ENCODE measurements around the gene C1QL1.

The C1QL1 gene

GRCh38 chr17:45003877-45004276 is 35.8 kb upstream of the C1QL1 start:
- Histone ChIP-seq H2BK15ac (replicated peaks; ENCODE audit: low read depth) (no peak overlapping the region), H3K79me2 (ENCODE audit: control insufficient read depth, insufficient read depth, low read length) (no peaks in the 10 kb centered on the region)
- peak; percentile 71 for DNase-seq

GRCh38 chr17:45001310-45001709 is 33.2 kb upstream of the C1QL1 start:
- no peaks in the 10 kb centered on the region for H3K36me3 ChIP-seq (ENCODE audit: control insufficient read depth, insufficient read depth, low read length)
- no peaks in the 10 kb centered on the region for H3K27me3 ChIP-seq (ENCODE audit: insufficient read depth, low read length, poor library complexity)
- H3K4me3 ChIP-seq (ENCODE audit: low read length), result no peak overlapping the region
- no peak overlapping the region for H3K9ac ChIP-seq (ENCODE audit: low read length)
- DNase-seq, result no peak
- H4K5ac ChIP-seq (ENCODE audit: low read length), result no peak overlapping the region
- WGBS (ENCODE audit: extremely low coverage, insufficient coverage, low lambda C conversion rate), result no CpG with 5 or more reads among the region's 3 CpGs
- H2BK15ac ChIP-seq (replicated peaks; ENCODE audit: low read depth), result no peak overlapping the region
- no peak overlapping the region for H3K4ac ChIP-seq (ENCODE audit: low read depth, low read length)
- H3K79me1 ChIP-seq (ENCODE audit: low read length), result no peaks in the 10 kb centered on the region
- H3K18ac ChIP-seq (ENCODE audit: low read length), result no peak overlapping the region
- H3K27ac ChIP-seq (ENCODE audit: low read depth, low read length), result no peak overlapping the region
- H3K79me2 ChIP-seq (ENCODE audit: control insufficient read depth, insufficient read depth, low read length), result no peaks in the 10 kb centered on the region
- peaks cover 7% of the 10 kb centered on the region for H3K4me1 ChIP-seq (ENCODE audit: control insufficient read depth, low read depth, low read length)
- no peak overlapping the region for H3K4me2 ChIP-seq (ENCODE audit: low read length)
- no peak overlapping the region for H4K8ac ChIP-seq (ENCODE audit: low read depth, low read length)
- H2BK5ac ChIP-seq (ENCODE audit: low read length), result no peak overlapping the region
- H2AK5ac ChIP-seq (ENCODE audit: low read length), result no peak overlapping the region
- no peak overlapping the region for H3K56ac ChIP-seq (ENCODE audit: low read length)
- no peak overlapping the region for H3K23ac ChIP-seq (ENCODE audit: low read length)
- H2BK120ac ChIP-seq (ENCODE audit: low read depth, low read length), result no peak overlapping the region

More at GRCh38 chr17:45003877-45004276, 35.8 kb upstream of the C1QL1 start:
- Histone ChIP-seq H3K27ac (ENCODE audit: low read depth, low read length) (no peak overlapping the region), H3K23ac (ENCODE audit: low read length) (no peak overlapping the region), H3K4me2 (ENCODE audit: low read length) (no peak overlapping the region), H3K4ac (ENCODE audit: low read depth, low read length) (no peak overlapping the region), H4K8ac (ENCODE audit: low read depth, low read length) (no peak overlapping the region), H3K4me3 (ENCODE audit: low read length) (no peak overlapping the region), H3K18ac (ENCODE audit: low read length) (peak overlapping the region; percentile 44), H2BK5ac (ENCODE audit: low read length) (no peak overlapping the region), H2BK120ac (ENCODE audit: low read depth, low read length) (no peak overlapping the region), H2AK5ac (ENCODE audit: low read length) (no peak overlapping the region), H3K79me1 (ENCODE audit: low read length) (no peaks in the 10 kb centered on the region), H3K27me3 (ENCODE audit: insufficient read depth, low read length, poor library complexity) (no peaks in the 10 kb centered on the region), H3K4me1 (ENCODE audit: control insufficient read depth, low read depth, low read length) (peaks cover 8% of the 10 kb centered on the region), H3K9ac (ENCODE audit: low read length) (peak overlapping the region; percentile 17), H4K5ac (ENCODE audit: low read length) (no peak overlapping the region), H3K36me3 (ENCODE audit: control insufficient read depth, insufficient read depth, low read length) (no peaks in the 10 kb centered on the region), H3K56ac (ENCODE audit: low read length) (peak overlapping the region; percentile 60)
- WGBS (ENCODE audit: extremely low coverage, insufficient coverage, low lambda C conversion rate), result no CpG with 5 or more reads among the region's 8 CpGs

GRCh38 chr17:44999433-44999832 is 31.3 kb upstream of the C1QL1 start:
- Histone ChIP-seq H2BK15ac (replicated peaks; ENCODE audit: low read depth) (no peak overlapping the region), H3K79me2 (ENCODE audit: control insufficient read depth, insufficient read depth, low read length) (no peaks in the 10 kb centered on the region), H3K79me1 (ENCODE audit: low read length) (no peaks in the 10 kb centered on the region), H3K4me1 (ENCODE audit: control insufficient read depth, low read depth, low read length) (peaks cover 7% of the 10 kb centered on the region), H4K8ac (ENCODE audit: low read depth, low read length) (no peak overlapping the region), H3K36me3 (ENCODE audit: control insufficient read depth, insufficient read depth, low read length) (no peaks in the 10 kb centered on the region), H3K4me2 (ENCODE audit: low read length) (no peak overlapping the region), H3K27ac (ENCODE audit: low read depth, low read length) (no peak overlapping the region), H4K5ac (ENCODE audit: low read length) (no peak overlapping the region), H3K27me3 (ENCODE audit: insufficient read depth, low read length, poor library complexity) (no peaks in the 10 kb centered on the region), H3K4me3 (ENCODE audit: low read length) (no peak overlapping the region), H3K9ac (ENCODE audit: low read length) (no peak overlapping the region), H3K18ac (ENCODE audit: low read length) (no peak overlapping the region), H3K4ac (ENCODE audit: low read depth, low read length) (no peak overlapping the region), H2AK5ac (ENCODE audit: low read length) (no peak overlapping the region), H3K23ac (ENCODE audit: low read length) (no peak overlapping the region), H2BK5ac (ENCODE audit: low read length) (no peak overlapping the region), H2BK120ac (ENCODE audit: low read depth, low read length) (no peak overlapping the region), H3K56ac (ENCODE audit: low read length) (no peak overlapping the region)
- no CpG with 5 or more reads among the region's 3 CpGs for WGBS (ENCODE audit: extremely low coverage, insufficient coverage, low lambda C conversion rate)
- no peak for DNase-seq

GRCh38 chr17:44998646-44999045 is 30.5 kb upstream of the C1QL1 start:
- no peak overlapping the region for H3K18ac ChIP-seq (ENCODE audit: low read length)
- no peak overlapping the region for H3K4me2 ChIP-seq (ENCODE audit: low read length)
- H3K27me3 ChIP-seq (ENCODE audit: insufficient read depth, low read length, poor library complexity), result no peaks in the 10 kb centered on the region
- H3K9ac ChIP-seq (ENCODE audit: low read length), result no peak overlapping the region
- H3K27ac ChIP-seq (ENCODE audit: low read depth, low read length), result no peak overlapping the region
- no peak overlapping the region for H4K5ac ChIP-seq (ENCODE audit: low read length)
- peaks cover 2% of the 10 kb centered on the region for H3K4me1 ChIP-seq (ENCODE audit: control insufficient read depth, low read depth, low read length)
- H3K79me2 ChIP-seq (ENCODE audit: control insufficient read depth, insufficient read depth, low read length), result no peaks in the 10 kb centered on the region
- H3K79me1 ChIP-seq (ENCODE audit: low read length), result no peaks in the 10 kb centered on the region
- H3K4ac ChIP-seq (ENCODE audit: low read depth, low read length), result no peak overlapping the region
- H3K56ac ChIP-seq (ENCODE audit: low read length), result no peak overlapping the region
- no peak overlapping the region for H2AK5ac ChIP-seq (ENCODE audit: low read length)
- no peak for DNase-seq
- H3K36me3 ChIP-seq (ENCODE audit: control insufficient read depth, insufficient read depth, low read length), result no peaks in the 10 kb centered on the region
- H2BK5ac ChIP-seq (ENCODE audit: low read length), result no peak overlapping the region
- H4K8ac ChIP-seq (ENCODE audit: low read depth, low read length), result no peak overlapping the region
- no peak overlapping the region for H2BK120ac ChIP-seq (ENCODE audit: low read depth, low read length)
- H3K23ac ChIP-seq (ENCODE audit: low read length), result no peak overlapping the region
- H2BK15ac ChIP-seq (replicated peaks; ENCODE audit: low read depth), result no peak overlapping the region
- H3K4me3 ChIP-seq (ENCODE audit: low read length), result no peak overlapping the region

- peak; percentile 53 for DNase-seq
- no CpG with 5 or more reads among the region's 7 CpGs for WGBS (ENCODE audit: extremely low coverage, insufficient coverage, low lambda C conversion rate)
- no peak overlapping the region for H2BK5ac ChIP-seq (ENCODE audit: low read length)
Observed at GRCh38 chr17:44997733-44998520, 29.8 kb upstream of the C1QL1 start.

GRCh38 chr17:44996304-44996703 is 28.2 kb upstream of the C1QL1 start:
- DNase-seq, result no peak
- no peaks in the 10 kb centered on the region for H3K36me3 ChIP-seq (ENCODE audit: control insufficient read depth, insufficient read depth, low read length)
- WGBS (ENCODE audit: extremely low coverage, insufficient coverage, low lambda C conversion rate), result no CpG with 5 or more reads among the region's 10 CpGs

More at GRCh38 chr17:44997733-44998520, 29.8 kb upstream of the C1QL1 start:
- Histone ChIP-seq H3K27me3 (ENCODE audit: insufficient read depth, low read length, poor library complexity) (no peaks in the 10 kb centered on the region), H3K56ac (ENCODE audit: low read length) (no peak overlapping the region), H3K4me3 (ENCODE audit: low read length) (no peak overlapping the region), H4K5ac (ENCODE audit: low read length) (no peak overlapping the region), H2BK120ac (ENCODE audit: low read depth, low read length) (no peak overlapping the region), H3K4me1 (ENCODE audit: control insufficient read depth, low read depth, low read length) (no peaks in the 10 kb centered on the region), H3K79me2 (ENCODE audit: control insufficient read depth, insufficient read depth, low read length) (no peaks in the 10 kb centered on the region), H3K18ac (ENCODE audit: low read length) (no peak overlapping the region), H4K8ac (ENCODE audit: low read depth, low read length) (no peak overlapping the region), H2AK5ac (ENCODE audit: low read length) (no peak overlapping the region), H3K4me2 (ENCODE audit: low read length) (no peak overlapping the region), H3K36me3 (ENCODE audit: control insufficient read depth, insufficient read depth, low read length) (no peaks in the 10 kb centered on the region), H2BK15ac (replicated peaks; ENCODE audit: low read depth) (no peak overlapping the region), H3K79me1 (ENCODE audit: low read length) (no peaks in the 10 kb centered on the region), H3K23ac (ENCODE audit: low read length) (no peak overlapping the region), H3K9ac (ENCODE audit: low read length) (no peak overlapping the region), H3K27ac (ENCODE audit: low read depth, low read length) (no peak overlapping the region), H3K4ac (ENCODE audit: low read depth, low read length) (no peak overlapping the region)

More at GRCh38 chr17:44996304-44996703, 28.2 kb upstream of the C1QL1 start:
- H3K4me1 ChIP-seq (ENCODE audit: control insufficient read depth, low read depth, low read length), result no peaks in the 10 kb centered on the region
- H3K4me3 ChIP-seq (ENCODE audit: low read length), result no peak overlapping the region
- H3K27me3 ChIP-seq (ENCODE audit: insufficient read depth, low read length, poor library complexity), result no peaks in the 10 kb centered on the region
- H3K4ac ChIP-seq (ENCODE audit: low read depth, low read length), result no peak overlapping the region
- no peak overlapping the region for H2BK120ac ChIP-seq (ENCODE audit: low read depth, low read length)
- no peak overlapping the region for H3K27ac ChIP-seq (ENCODE audit: low read depth, low read length)
- no peak overlapping the region for H3K4me2 ChIP-seq (ENCODE audit: low read length)
- H3K9ac ChIP-seq (ENCODE audit: low read length), result no peak overlapping the region
- H2BK5ac ChIP-seq (ENCODE audit: low read length), result no peak overlapping the region
- H4K8ac ChIP-seq (ENCODE audit: low read depth, low read length), result no peak overlapping the region
- no peaks in the 10 kb centered on the region for H3K79me2 ChIP-seq (ENCODE audit: control insufficient read depth, insufficient read depth, low read length)
- no peak overlapping the region for H2BK15ac ChIP-seq (replicated peaks; ENCODE audit: low read depth)
- no peak overlapping the region for H3K56ac ChIP-seq (ENCODE audit: low read length)
- no peaks in the 10 kb centered on the region for H3K79me1 ChIP-seq (ENCODE audit: low read length)
- no peak overlapping the region for H3K23ac ChIP-seq (ENCODE audit: low read length)
- H2AK5ac ChIP-seq (ENCODE audit: low read length), result no peak overlapping the region
- H4K5ac ChIP-seq (ENCODE audit: low read length), result no peak overlapping the region
- no peak overlapping the region for H3K18ac ChIP-seq (ENCODE audit: low read length)

All from mesendoderm (in vitro differentiated cells).